ENCODE measurements around the gene EPHB2. TPM values are rescaled to one million over a fixed set of nuclear protein-coding genes. Genes with fewer than 3 reads are reported as not detected.

Gene EPHB2
- total RNA-seq, 4 donors from 2014 or later = 7.2 to 12.6 (median 9.1) TPM

- H3K4me1 ChIP-seq = peaks cover 0 to 7% (median 0%) of the 10 kb centered on the region in 4 donors
- DNase-seq (ENCODE audit: low spot score in 2 of 2) = no peak
- H3K4me3 ChIP-seq = no peak overlapping the region
- H3K36me3 ChIP-seq = peaks cover 0 to 41% (median 0%) of the 10 kb centered on the region in 3 donors
- H3K27ac ChIP-seq = no peak overlapping the region
- H3K9me3 ChIP-seq = no peaks in the 10 kb centered on the region
- H3K27me3 ChIP-seq = no peaks in the 10 kb centered on the region
- WGBS, 2 donors = 49 to 53% methylated on average over 24 of the region's 24 CpGs
- no peak for TF ChIP-seq POLR2A (IDR thresholded peaks at IDR 0.05)
- no peak for TF ChIP-seq EP300 (IDR thresholded peaks at IDR 0.05)
- TF ChIP-seq, protein P1, sequence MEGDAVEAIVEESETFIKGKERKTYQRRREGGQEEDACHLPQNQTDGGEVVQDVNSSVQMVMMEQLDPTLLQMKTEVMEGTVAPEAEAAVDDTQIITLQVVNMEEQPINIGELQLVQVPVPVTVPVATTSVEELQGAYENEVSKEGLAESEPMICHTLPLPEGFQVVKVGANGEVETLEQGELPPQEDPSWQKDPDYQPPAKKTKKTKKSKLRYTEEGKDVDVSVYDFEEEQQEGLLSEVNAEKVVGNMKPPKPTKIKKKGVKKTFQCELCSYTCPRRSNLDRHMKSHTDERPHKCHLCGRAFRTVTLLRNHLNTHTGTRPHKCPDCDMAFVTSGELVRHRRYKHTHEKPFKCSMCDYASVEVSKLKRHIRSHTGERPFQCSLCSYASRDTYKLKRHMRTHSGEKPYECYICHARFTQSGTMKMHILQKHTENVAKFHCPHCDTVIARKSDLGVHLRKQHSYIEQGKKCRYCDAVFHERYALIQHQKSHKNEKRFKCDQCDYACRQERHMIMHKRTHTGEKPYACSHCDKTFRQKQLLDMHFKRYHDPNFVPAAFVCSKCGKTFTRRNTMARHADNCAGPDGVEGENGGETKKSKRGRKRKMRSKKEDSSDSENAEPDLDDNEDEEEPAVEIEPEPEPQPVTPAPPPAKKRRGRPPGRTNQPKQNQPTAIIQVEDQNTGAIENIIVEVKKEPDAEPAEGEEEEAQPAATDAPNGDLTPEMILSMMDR (IDR thresholded peaks at IDR 0.05) = no peak
Measured at GRCh38 chr1:22913421-22914141, 202.9 kb downstream of the EPHB2 start.

DNA sequence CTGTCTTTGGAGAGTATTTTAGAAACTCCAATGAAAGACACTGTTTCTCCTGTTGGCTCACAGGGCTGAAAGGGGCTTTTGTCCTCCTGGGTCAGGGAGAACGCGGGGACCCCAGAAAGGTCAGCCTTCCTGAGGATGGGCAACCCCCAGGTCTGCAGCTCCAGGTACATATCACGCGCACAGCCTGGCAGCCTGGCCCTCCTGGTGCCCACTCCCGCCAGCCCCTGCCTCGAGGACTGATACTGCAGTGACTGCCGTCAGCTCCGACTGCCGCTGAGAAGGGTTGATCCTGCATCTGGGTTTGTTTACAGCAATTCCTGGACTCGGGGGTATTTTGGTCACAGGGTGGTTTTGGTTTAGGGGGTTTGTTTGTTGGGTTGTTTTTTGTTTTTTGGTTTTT, 203.5 kb downstream of the EPHB2 start:
- H3K9me3 ChIP-seq = no peaks in the 10 kb centered on the region
- 67 to 69% methylated on average over 10 of the region's 10 CpGs for WGBS, 2 donors
- no peak overlapping the region for H3K27ac ChIP-seq
- H3K4me1 ChIP-seq = peaks cover 0 to 7% (median 0%) of the 10 kb centered on the region in 4 donors
- no peak overlapping the region for H3K4me3 ChIP-seq
- peaks cover 0 to 36% (median 0%) of the 10 kb centered on the region in 3 donors for H3K36me3 ChIP-seq
- no peak for DNase-seq (ENCODE audit: low spot score in 2 of 2)
- TF ChIP-seq, protein P1 (IDR thresholded peaks at IDR 0.05) = no peak
- no peak for TF ChIP-seq EP300 (IDR thresholded peaks at IDR 0.05)
- no peak for TF ChIP-seq POLR2A (IDR thresholded peaks at IDR 0.05)
- no peaks in the 10 kb centered on the region for H3K27me3 ChIP-seq

GRCh38 chr1:22914633-22915217, 204.1 kb downstream of the EPHB2 start:
- Histone ChIP-seq H3K36me3 (peaks cover 0 to 32% (median 0%) of the 10 kb centered on the region in 3 donors), H3K4me1 (peaks cover 0 to 7% (median 0%) of the 10 kb centered on the region in 4 donors), H3K9me3 (no peaks in the 10 kb centered on the region), H3K27ac (no peak overlapping the region), H3K4me3 (no peak overlapping the region), H3K27me3 (no peaks in the 10 kb centered on the region)
- TF ChIP-seq POLR2A (IDR thresholded peaks at IDR 0.05) (no peak), EP300 (IDR thresholded peaks at IDR 0.05) (no peak)
- TF ChIP-seq, protein P1 (IDR thresholded peaks at IDR 0.05) = no peak
- DNase-seq (ENCODE audit: low spot score in 2 of 2) = no peak
- WGBS, 2 donors = 75 to 87% methylated on average over 8 of the region's 8 CpGs

DNA sequence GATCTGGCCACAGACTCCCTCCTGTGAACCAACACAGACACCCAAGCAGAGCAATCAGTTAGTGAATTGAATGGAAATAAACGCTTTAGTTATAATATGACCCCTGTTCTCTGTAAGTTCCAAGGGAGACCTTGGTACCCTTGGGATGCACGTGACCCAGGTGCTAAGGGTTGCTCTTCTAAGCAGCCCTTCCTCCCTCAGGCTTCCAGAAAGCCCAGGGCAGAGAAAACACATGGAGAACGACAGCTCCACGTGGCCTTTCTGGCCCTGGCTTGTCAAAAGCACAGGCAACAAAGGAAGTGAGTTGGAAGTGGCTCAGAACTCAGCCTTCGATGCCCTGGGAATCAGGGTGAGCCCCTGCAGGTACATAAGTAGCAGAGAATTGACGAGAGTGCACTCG, 204.6 kb downstream of the EPHB2 start:
- Histone ChIP-seq H3K36me3 (peaks cover 0 to 27% (median 0%) of the 10 kb centered on the region in 3 donors), H3K4me3 (no peak overlapping the region), H3K4me1 (peaks cover 0 to 7% (median 0%) of the 10 kb centered on the region in 4 donors), H3K27ac (no peak overlapping the region), H3K9me3 (no peaks in the 10 kb centered on the region), H3K27me3 (no peaks in the 10 kb centered on the region)
- TF ChIP-seq, protein P1 (IDR thresholded peaks at IDR 0.05) = no peak
- TF ChIP-seq POLR2A (IDR thresholded peaks at IDR 0.05) (no peak), EP300 (IDR thresholded peaks at IDR 0.05) (no peak)
- 62 to 69% methylated on average over 7 of the region's 7 CpGs for WGBS, 2 donors
- no peak for DNase-seq (ENCODE audit: low spot score in 2 of 2)

DNA sequence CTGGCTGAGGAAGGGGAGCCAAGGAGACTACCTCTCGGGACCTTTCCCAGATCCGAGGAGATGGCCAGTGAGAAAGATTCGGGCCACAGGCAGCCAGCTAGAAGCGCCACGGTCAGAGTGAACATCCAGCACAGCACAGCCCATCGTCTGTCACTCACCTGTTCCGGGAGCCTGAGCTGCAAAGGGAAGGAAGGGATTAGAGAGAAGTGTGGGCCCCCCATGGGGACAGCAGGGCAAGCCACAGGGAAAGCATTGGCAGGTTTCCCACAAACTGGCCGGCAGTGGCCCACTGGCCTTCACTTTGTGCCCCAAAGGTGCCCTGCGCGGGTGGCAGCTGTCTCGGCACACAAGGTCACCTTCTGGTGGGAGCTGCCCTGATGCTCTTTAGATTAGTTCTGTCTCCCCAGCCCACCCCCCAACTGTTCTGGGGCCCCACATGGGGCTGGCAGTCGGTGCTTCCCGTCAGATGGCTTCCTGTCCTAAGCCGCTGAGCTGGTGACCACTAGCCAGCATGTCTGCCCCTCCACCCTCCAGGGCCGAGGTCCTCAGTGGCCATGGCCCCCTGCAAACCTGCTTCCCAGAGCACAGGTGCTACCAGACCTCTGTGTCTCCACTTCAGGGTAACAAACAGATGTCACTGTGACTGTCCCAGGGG, 205.3 kb downstream of the EPHB2 start:
- WGBS, 2 donors = 61 to 73% methylated on average over 12 to 15 of the region's 15 CpGs
- no peak for DNase-seq (ENCODE audit: low spot score in 2 of 2)
- H3K36me3 ChIP-seq = peaks cover 0 to 23% (median 0%) of the 10 kb centered on the region in 3 donors
- no peaks in the 10 kb centered on the region for H3K9me3 ChIP-seq
- no peaks in the 10 kb centered on the region for H3K27me3 ChIP-seq
- peaks cover 0 to 7% (median 0%) of the 10 kb centered on the region in 4 donors for H3K4me1 ChIP-seq
- H3K27ac ChIP-seq = no peak overlapping the region
- TF ChIP-seq EP300 (IDR thresholded peaks at IDR 0.05) = no peak
- TF ChIP-seq, protein P1 (IDR thresholded peaks at IDR 0.05) = no peak
- TF ChIP-seq POLR2A (IDR thresholded peaks at IDR 0.05) = no peak
- H3K4me3 ChIP-seq = no peak overlapping the region
